CD4-positive, CD25-positive, alpha-beta regulatory T cell (primary cell): ENCODE measurements around the gene FGF12. TPM values are rescaled to one million over a fixed set of nuclear protein-coding genes. Genes with fewer than 3 reads are reported as not detected.

Experiments
- ATAC-seq, 2 donors: fragments of 150-1000 bp; cut with Tn5 transposase; one replicate each; pipeline ENCODE4 v1.10.0; 2021; ENCODE audit warnings: low read depth in 2 of 2, moderate number of reproducible peaks in 2 of 2, moderate library complexity in 1 of 2
- DNase-seq, 3 donors: peaks; one replicate each; pipeline versions ENCODE4 v3.0.0 to v3.0.0-alpha.2; 2012 to 2022; ENCODE audit warnings: mixed read lengths in 1 of 3
- H3K27ac ChIP-seq: one replicate; pipeline ENCODE4 v1.7.0; 2013; ENCODE audit warnings: mild to moderate bottlenecking, low read length; ENCODE audit not compliant: insufficient read depth, poor library complexity, severe bottlenecking
- H3K27me3 ChIP-seq: one replicate; pipeline ENCODE4 v1.7.0; 2013; ENCODE audit warnings: low read length; ENCODE audit not compliant: control insufficient read depth, insufficient read depth
- H3K36me3 ChIP-seq: one replicate; pipeline ENCODE4 v1.7.0; 2013; ENCODE audit warnings: mild to moderate bottlenecking, low read length, moderate library complexity; ENCODE audit not compliant: control insufficient read depth, insufficient read depth
- H3K4me1 ChIP-seq: 2 replicates; pipeline ENCODE4 v1.7.0; 2013; ENCODE audit warnings: mild to moderate bottlenecking, low read length; ENCODE audit not compliant: insufficient read depth, control insufficient read depth, poor library complexity, severe bottlenecking
- H3K4me3 ChIP-seq: one replicate; pipeline ENCODE4 v1.7.0; 2013; ENCODE audit warnings: low read depth, mild to moderate bottlenecking, low read length, moderate library complexity
- H3K9me3 ChIP-seq, 2 experiments: 1 replicate in 1 of 2; 2 replicates in 1 of 2; pipeline ENCODE4 v1.7.0; 2013; ENCODE audit warnings: low read length in 2 of 2, mild to moderate bottlenecking in 1 of 2, moderate library complexity in 1 of 2; ENCODE audit not compliant: control insufficient read depth in 2 of 2
- H3K27ac Mint-ChIP-seq, 3 donors: one replicate each; pipeline ENCODE4 v1.8.0; 2020 to 2022; ENCODE audit warnings: mild to moderate bottlenecking in 3 of 3, mixed read lengths in 3 of 3, moderate library complexity in 2 of 3
- H3K27me3 Mint-ChIP-seq: one replicate; pipeline ENCODE4 v1.8.0; 2022; ENCODE audit warnings: mild to moderate bottlenecking, mixed read lengths
- H3K36me3 Mint-ChIP-seq: one replicate; pipeline ENCODE4 v1.8.0; 2020; ENCODE audit warnings: mixed read lengths
- H3K4me1 Mint-ChIP-seq, 4 donors: one replicate each; pipeline ENCODE4 v1.8.0; 2020 to 2022; ENCODE audit warnings: mixed read lengths in 4 of 4, mild to moderate bottlenecking in 1 of 4
- H3K4me3 Mint-ChIP-seq, 4 donors: one replicate each; pipeline ENCODE4 v1.8.0; 2020 to 2022; ENCODE audit warnings: mild to moderate bottlenecking in 4 of 4, mixed read lengths in 4 of 4, moderate library complexity in 3 of 4
- H3K9me3 Mint-ChIP-seq, 7 donors: one replicate each; pipeline ENCODE4 v1.8.0; 2020 to 2022; ENCODE audit warnings: mixed read lengths in 7 of 7, mild to moderate bottlenecking in 3 of 7, moderate library complexity in 2 of 7
- polyA plus RNA-seq, 4 donors: library from polyadenylated mRNA; unstranded; fragments of 300-500 nt; fragmentation: Illumina TruSeq; gene quantifications; one replicate each; pipeline ENCODE4 v1.2.3, GENCODE V29; 2021
- total RNA-seq: library from RNA; stranded (reverse); gene quantifications from one replicate; pipeline ENCODE4 v1.2.3, GENCODE V29; 2022

FGF12 gene
- total and polyA plus RNA-seq, 5 donors from 2014 or later, result not detected

DNA sequence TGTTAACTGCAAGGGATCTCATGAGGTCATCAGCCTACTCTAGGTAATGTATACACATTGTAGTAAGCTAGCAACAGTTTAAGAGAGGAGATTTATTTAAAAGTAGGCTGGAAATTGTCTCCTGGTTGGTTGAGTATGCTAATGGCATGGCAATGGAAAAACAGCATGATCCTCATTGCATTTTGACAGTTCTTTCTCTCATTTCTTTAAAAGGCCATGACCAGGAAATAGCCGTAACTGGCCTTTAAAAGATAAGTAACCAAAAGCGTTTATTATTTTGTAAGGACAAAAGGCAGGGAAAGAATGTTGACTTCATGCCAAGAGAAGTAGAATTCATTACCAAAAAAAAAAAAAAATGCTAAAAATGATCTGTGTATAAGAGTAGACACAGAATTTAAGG lies 310.3 kb downstream of the FGF12 start:
- no peak for ATAC-seq
- Mint-ChIP-seq H3K27ac (no peak overlapping the region), H3K4me3 (no peak overlapping the region), H3K36me3 (no peaks in the 10 kb centered on the region), H3K9me3 (peaks cover 0 to 3% (median 0%) of the 10 kb centered on the region in 7 donors), H3K27me3 (no peaks in the 10 kb centered on the region), H3K4me1 (no peaks in the 10 kb centered on the region)
- no peaks in the 10 kb centered on the region for H3K36me3 ChIP-seq
- no peak overlapping the region for H3K27ac ChIP-seq
- no peak for DNase-seq
- no peaks in the 10 kb centered on the region for H3K27me3 ChIP-seq
- no peaks in the 10 kb centered on the region for H3K9me3 ChIP-seq
- H3K4me3 ChIP-seq, result no peak overlapping the region
- no peaks in the 10 kb centered on the region for H3K4me1 ChIP-seq

DNA sequence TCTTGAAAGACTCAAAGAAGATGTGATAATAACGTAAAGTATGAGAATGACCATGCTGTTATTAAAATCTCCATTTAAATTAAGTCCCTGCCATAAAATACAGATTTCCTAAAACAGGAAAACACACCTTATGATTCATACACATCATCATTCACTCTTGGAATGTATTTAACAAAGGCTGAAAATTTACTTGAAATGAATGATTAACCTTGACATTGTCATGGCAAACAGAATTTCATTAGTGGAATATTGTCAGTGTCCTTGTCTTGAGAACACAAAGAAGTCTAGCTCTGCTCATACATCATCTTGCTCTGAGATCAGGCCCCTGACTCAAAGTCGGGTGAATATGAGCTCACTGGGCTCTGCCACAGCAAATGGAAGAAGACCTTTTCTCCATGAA lies 313.9 kb downstream of the FGF12 start:
- Histone ChIP-seq H3K27me3 (peaks cover 4% of the 10 kb centered on the region), H3K9me3 (no peaks in the 10 kb centered on the region), H3K27ac (no peak overlapping the region), H3K4me1 (no peaks in the 10 kb centered on the region), H3K4me3 (no peak overlapping the region), H3K36me3 (no peaks in the 10 kb centered on the region)
- DNase-seq (no peak), ATAC-seq (no peak)
- Mint-ChIP-seq H3K27ac (no peak overlapping the region), H3K27me3 (peaks cover 24% of the 10 kb centered on the region), H3K9me3 (peaks cover 0 to 3% (median 0%) of the 10 kb centered on the region in 7 donors), H3K4me3 (no peak overlapping the region), H3K4me1 (peaks cover 0 to 1% (median 0%) of the 10 kb centered on the region in 4 donors), H3K36me3 (no peaks in the 10 kb centered on the region)

DNA sequence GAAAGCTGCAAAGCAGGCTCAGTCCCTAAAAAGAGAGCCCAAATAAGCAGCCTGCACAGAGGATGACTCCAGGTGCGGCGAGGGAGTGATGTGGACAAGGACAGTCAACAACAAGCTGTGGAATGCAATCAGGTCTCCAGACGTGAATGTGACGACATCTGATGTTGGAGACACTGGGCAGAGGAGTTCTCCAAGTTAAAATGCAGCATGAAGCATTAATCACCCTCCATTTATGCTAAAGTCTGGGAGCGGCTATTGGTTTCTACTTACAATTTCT lies 316.7 kb downstream of the FGF12 start:
- Histone ChIP-seq H3K36me3 (no peaks in the 10 kb centered on the region), H3K4me1 (no peaks in the 10 kb centered on the region), H3K9me3 (no peaks in the 10 kb centered on the region), H3K4me3 (no peak overlapping the region), H3K27me3 (peaks cover 4% of the 10 kb centered on the region), H3K27ac (no peak overlapping the region)
- no peak overlapping the region for H3K4me3 Mint-ChIP-seq
- DNase-seq (no peak), ATAC-seq (no peak)
- no peaks in the 10 kb centered on the region for H3K36me3 Mint-ChIP-seq
- H3K27ac Mint-ChIP-seq, result no peak overlapping the region
- peaks cover 45% of the 10 kb centered on the region for H3K27me3 Mint-ChIP-seq
- peaks cover 0 to 2% (median 0%) of the 10 kb centered on the region in 4 donors for H3K4me1 Mint-ChIP-seq
- peaks cover 0 to 7% (median 0%) of the 10 kb centered on the region in 7 donors for H3K9me3 Mint-ChIP-seq

DNA sequence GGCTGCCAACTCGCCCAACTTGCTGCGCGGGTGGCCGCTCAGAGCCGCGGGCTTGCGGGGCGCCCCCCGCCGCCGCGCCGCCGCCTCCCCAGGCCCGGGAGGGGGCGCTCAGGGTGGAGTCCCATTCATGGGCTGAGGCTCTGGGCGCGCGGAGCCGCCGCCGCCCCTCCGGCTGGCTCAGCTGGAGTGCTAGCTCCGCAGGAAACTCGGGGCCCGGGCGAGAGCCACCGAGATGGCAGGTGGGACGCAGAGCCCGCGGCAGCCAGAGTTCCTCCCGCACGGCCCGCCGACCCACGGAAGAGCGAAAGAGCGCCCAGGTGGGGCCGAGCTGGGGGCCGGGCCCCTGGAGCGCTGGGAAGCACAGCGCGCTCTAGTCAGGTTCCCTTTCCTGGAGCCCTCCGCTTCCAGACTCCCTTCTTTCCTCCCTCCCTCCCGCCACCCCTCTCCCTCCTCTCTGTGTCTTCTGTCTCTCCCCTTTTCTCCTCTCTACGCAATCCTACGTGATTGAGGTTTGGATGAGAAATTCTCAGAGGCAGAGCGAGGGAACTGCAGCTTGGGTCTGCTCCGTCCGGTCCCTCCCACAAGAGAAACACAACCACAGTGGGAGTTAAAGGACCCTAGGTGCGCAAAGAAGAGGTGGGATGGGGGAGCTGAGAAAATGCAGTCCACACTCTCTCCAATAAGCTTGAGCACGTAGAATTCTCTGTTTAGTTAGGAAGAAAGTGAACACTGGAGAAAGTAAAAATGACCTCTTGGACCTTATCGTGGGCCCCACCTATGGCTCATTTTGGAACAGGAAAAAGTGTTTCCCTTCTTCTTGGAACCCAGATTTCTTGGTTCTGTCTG lies 317.3 kb downstream of the FGF12 start:
- H3K27me3 Mint-ChIP-seq, result peaks cover 47% of the 10 kb centered on the region
- ATAC-seq, result no peak

DNA sequence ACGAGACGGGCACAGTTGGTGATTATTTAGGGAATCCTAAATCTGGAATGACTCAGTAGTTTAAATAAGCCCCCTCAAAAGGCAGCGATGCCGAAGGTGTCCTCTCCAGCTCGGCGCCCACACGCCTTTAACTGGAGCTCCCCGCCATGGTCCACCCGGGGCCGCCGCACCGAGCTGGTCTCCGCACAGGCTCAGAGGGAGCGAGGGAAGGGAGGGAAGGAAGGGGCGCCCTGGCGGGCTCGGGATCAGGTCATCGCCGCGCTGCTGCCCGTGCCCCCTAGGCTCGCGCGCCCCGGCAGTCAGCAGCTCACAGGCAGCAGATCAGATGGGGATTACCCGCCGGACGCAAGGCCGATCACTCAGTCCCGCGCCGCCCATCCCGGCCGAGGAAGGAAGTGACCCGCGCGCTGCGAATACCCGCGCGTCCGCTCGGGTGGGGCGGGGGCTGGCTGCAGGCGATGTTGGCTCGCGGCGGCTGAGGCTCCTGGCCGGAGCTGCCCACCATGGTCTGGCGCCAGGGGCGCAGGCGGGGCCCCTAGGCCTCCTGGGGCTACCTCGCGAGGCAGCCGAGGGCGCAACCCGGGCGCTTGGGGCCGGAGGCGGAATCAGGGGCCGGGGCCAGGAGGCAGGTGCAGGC lies 318.0 kb downstream of the FGF12 start:
- Histone ChIP-seq H3K9me3 (no peaks in the 10 kb centered on the region), H3K27ac (no peak overlapping the region), H3K4me3 (no peak overlapping the region), H3K36me3 (no peaks in the 10 kb centered on the region), H3K4me1 (no peaks in the 10 kb centered on the region), H3K27me3 (peaks cover 4% of the 10 kb centered on the region)
- Mint-ChIP-seq H3K9me3 (peaks cover 0 to 7% (median 0%) of the 10 kb centered on the region in 7 donors), H3K4me1 (peaks cover 0 to 2% (median 0%) of the 10 kb centered on the region in 4 donors), H3K4me3 (no peak overlapping the region), H3K36me3 (no peaks in the 10 kb centered on the region), H3K27ac (no peak overlapping the region), H3K27me3 (peaks cover 47% of the 10 kb centered on the region)
- DNase-seq (no peak), ATAC-seq (no peak)

More for the DNA sequence above, 317.3 kb downstream of the FGF12 start:
- peaks cover 0 to 2% (median 0%) of the 10 kb centered on the region in 4 donors for H3K4me1 Mint-ChIP-seq
- DNase-seq, result no peak
- Histone ChIP-seq H3K4me3 (no peak overlapping the region), H3K36me3 (no peaks in the 10 kb centered on the region), H3K27ac (no peak overlapping the region), H3K4me1 (no peaks in the 10 kb centered on the region), H3K9me3 (no peaks in the 10 kb centered on the region), H3K27me3 (peaks cover 4% of the 10 kb centered on the region)
- H3K9me3 Mint-ChIP-seq, result peaks cover 0 to 7% (median 0%) of the 10 kb centered on the region in 7 donors
- no peaks in the 10 kb centered on the region for H3K36me3 Mint-ChIP-seq
- no peak overlapping the region for H3K4me3 Mint-ChIP-seq
- no peak overlapping the region for H3K27ac Mint-ChIP-seq

DNA sequence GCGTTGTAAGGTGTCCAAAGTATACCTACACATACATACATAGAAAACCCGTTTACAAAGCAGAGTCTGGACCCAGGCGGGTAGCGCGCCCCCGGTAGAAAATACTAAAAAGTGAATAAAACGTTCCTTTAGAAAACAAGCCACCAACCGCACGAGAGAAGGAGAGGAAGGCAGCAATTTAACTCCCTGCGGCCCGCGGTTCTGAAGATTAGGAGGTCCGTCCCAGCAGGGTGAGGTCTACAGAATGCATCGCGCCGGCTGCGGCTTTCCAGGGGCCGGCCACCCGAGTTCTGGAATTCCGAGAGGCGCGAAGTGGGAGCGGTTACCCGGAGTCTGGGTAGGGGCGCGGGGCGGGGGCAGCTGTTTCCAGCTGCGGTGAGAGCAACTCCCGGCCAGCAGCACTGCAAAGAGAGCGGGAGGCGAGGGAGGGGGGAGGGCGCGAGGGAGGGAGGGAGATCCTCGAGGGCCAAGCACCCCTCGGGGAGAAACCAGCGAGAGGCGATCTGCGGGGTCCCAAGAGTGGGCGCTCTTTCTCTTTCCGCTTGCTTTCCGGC lies 318.6 kb downstream of the FGF12 start:
- Histone ChIP-seq H3K4me1 (no peaks in the 10 kb centered on the region), H3K27ac (no peak overlapping the region), H3K4me3 (no peak overlapping the region), H3K36me3 (no peaks in the 10 kb centered on the region), H3K27me3 (peaks cover 4% of the 10 kb centered on the region), H3K9me3 (no peaks in the 10 kb centered on the region)
- Mint-ChIP-seq H3K27me3 (peaks cover 47% of the 10 kb centered on the region), H3K9me3 (peaks cover 0 to 7% (median 0%) of the 10 kb centered on the region in 7 donors), H3K4me1 (peaks cover 0 to 2% (median 0%) of the 10 kb centered on the region in 4 donors), H3K4me3 (no peak overlapping the region), H3K27ac (no peak overlapping the region), H3K36me3 (no peaks in the 10 kb centered on the region)
- ATAC-seq, result no peak
- no peak for DNase-seq

DNA sequence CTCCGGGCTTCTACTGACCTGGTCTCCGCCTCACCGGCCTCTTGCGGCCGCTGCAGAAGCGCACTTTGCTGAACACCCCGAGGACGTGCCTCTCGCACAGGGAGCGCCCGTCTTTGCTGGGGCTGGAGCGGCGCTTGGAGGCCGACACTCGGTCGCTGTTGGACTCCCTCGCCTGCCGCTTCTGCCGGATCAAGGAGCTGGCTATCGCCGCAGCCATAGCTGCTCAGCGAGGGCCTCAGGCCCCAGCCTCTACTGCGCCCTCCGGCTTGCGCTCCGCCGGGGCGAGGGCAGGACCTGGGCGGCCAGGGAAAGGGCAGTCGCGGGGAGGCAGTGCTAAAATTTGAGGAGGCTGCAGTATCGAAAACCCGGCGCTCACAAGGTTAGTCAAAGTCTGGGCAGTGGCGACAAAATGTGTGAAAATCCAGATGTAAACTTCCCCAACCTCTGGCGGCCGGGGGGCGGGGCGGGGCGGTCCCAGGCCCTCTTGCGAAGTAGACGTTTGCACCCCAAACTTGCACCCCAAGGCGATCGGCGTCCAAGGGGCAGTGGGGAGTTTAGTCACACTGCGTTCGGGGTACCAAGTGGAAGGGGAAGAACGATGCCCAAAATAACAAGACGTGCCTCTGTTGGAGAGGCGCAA lies 319.2 kb downstream of the FGF12 start:
- Histone ChIP-seq H3K36me3 (no peaks in the 10 kb centered on the region), H3K4me3 (no peak overlapping the region), H3K27ac (no peak overlapping the region), H3K4me1 (no peaks in the 10 kb centered on the region), H3K9me3 (no peaks in the 10 kb centered on the region), H3K27me3 (peaks cover 4% of the 10 kb centered on the region)
- DNase-seq, result no peak
- Mint-ChIP-seq H3K36me3 (no peaks in the 10 kb centered on the region), H3K4me3 (no peak overlapping the region), H3K4me1 (peaks cover 0 to 2% (median 0%) of the 10 kb centered on the region in 4 donors), H3K27ac (no peak overlapping the region), H3K27me3 (peaks cover 47% of the 10 kb centered on the region), H3K9me3 (peaks cover 0 to 7% (median 0%) of the 10 kb centered on the region in 7 donors)
- ATAC-seq, result no peak
